Hematopoietic multipotent progenitor cell treated with erythropoietin and hydrocortisone succinate and interleukin-3 and kit ligand, for 15 days (in vitro differentiated cells): Measurements from ENCODE around the gene FGF11.

Experiments
- DNase-seq: peaks from one replicate; pipeline ENCODE4 v3.0.0-alpha.2; 2015; ENCODE audit warnings: low spot score

FGF11 gene

GRCh38 chr17:7431231-7431630 is 8.1 kb upstream of the FGF11 start:
- no peak for DNase-seq

- no peak for DNase-seq
Measured at GRCh38 chr17:7432296-7432695, 7.0 kb upstream of the FGF11 start.

GRCh38 chr17:7435676-7436555 is 3.4 kb upstream of the FGF11 start:
- DNase-seq: peak; percentile 42

DNA sequence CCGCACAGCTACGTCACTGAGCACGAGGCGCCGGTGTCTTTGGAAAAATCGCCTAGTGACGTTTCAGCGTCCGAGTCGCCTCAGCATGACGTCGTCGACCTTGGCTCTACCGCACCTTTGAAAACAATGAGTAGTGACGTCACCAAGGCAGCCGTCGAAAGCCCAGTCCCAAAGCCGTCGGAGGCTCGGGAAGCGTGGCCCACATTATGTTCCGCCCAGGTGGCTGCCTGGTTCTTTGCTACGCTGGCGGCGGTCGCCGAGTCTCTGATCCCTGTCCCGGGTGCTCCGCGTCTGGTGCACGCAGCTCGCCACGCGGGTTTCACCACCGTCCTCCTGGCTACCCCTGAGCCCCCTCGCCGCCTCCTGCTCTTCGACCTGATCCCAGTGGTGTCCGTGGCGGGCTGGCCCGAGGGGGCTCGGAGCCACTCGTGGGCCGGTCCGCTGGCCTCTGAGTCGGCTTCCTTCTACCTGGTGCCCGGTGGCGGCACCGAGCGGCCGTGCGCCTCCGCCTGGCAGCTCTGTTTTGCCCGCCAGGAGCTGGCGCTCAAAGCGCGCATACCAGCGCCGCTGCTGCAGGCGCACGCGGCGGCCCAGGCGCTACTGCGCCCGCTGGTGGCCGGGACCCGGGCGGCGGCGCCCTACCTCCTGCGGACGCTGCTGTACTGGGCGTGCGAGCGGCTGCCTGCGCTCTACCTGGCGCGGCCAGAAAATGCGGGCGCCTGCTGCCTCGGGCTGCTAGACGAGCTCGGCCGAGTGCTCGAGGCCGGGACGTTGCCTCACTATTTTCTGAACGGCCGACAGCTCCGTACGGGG is 2.5 kb upstream of the FGF11 start:
- peak; percentile 84 for DNase-seq

GRCh38 chr17:7437369-7437863 is 1.9 kb upstream of the FGF11 start:
- no peak for DNase-seq

DNA sequence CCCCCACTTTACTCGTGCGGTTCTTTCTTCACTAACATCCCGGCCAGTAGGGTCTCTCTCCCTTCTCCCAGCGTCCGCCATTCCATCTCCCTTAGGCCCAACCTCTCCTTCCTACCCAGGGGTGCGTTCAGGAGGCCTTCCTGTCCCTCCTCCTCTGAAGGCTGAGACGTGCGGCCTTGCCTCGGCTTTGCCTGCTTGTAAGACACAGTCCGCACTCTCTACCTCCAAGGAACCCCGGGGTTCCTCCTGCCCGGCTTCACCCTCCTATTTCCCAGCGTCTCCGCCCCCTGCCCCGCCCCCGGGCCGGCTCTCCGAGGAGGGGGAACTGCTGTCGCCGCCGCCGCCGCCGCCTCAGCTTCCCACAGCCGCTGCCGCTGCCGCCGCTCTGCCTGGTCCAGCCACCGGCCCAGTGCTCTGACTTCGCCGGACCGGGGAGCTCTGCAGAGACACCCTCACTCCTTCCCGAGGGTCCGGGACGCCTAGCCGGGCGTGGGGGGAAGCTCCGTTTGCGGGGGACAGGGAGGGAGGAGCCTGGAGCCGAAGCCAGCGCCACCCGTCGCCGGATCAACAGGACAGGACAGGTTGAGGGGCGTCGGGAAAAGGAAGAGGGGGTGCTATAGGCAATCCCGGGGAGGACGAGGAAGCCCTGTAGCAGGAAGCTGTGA is 1.2 kb upstream of the FGF11 start:
- no peak for DNase-seq

DNA sequence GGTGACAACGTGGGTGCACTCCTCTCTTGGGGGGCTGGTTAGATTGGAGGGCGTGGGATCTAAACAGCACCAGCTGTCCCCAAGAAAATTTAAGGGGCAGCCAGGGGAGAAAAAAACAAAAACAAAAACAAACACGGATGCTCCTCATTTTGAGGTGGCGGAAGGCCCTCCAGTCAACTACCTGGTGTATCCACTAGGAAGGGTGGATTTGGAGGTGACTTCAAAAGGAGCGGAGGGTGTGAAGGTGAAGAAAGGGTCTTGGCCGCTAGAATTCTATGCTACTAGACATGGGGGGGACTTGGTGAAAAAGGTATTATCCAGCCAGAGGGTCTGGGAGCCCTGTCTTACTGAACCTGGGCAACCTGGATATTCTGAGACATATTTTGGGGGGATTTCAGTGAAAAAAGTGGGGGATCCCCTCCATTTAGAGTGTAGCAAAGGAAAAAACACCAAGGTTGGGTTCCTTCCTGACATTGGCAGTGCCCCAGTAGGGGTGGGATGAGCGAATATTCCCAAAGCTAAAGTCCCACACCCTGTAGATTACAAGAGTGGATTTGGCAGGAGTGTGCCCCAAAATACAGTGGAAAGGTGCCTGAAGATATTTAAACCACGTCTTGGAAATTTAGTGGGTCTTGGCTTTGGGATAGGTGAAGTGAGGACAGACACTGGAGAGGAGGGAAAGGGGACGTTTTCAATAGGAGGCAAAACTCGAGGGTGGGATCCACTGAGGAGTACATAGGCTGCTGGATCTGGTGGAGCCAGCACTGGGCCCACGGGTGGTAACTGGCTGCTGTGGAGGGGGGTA is 454 bp upstream of the FGF11 start:
- DNase-seq: no peak

DNA sequence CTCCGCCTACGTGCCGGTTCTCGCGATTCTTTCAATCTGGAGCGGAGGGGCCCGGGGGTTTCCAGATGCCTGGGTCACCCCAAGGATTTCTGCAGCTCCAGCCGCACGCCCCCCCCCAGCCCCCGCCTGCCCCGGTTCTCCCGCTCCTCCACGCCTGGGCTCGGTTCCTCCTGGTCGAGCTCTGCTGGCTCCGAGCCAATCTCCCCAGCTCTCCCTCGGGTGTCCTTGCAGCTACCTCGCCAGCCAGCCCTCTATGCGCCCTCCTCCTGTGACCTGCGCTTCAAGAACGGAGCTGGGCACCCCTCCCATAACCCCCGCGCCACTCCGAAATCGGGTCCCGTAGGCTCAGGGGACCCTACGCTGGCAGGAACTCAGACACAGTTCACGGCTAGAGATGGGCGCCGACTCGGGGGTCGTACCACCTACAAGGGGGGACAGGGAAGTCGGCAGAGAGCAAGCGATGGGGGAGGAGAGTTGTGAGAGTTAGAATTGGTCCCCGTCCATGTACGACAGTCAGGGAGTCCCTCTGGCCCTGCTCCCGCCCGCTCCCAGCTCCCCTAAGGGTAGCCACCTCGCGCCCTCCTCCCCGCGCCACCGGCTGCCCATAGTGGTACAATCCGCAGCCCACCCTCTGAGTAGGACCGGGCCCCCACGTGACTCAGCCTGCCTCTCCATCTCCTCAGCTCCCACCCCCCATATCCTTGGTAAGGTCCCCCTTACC is 961 bp downstream of the FGF11 start:
- no peak for DNase-seq

- DNase-seq: no peak
Measured at GRCh38 chr17:7440834-7441195, 1.5 kb downstream of the FGF11 start.

- no peak for DNase-seq
Measured at GRCh38 chr17:7441266-7441665, 2.0 kb downstream of the FGF11 start.

DNA sequence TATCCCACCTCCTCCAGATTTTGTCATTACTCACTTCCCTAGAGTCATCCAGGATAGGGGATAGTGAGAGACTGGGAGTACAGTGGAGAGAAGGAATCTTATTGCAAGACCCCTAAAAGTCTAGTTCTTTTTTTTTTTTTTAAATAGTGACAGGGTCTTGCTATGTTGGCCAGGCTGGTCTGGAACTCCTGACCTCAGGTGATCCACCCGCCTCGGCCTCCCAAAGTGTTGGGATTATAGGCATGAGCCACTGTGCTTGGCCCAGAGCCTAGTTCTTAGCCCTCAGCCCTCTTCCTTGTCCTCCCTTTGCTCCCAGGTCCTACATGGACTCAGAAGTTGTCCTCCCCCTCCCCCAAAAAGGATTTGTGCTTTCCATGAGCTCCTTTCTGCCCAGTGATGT is 2.8 kb downstream of the FGF11 start:
- no peak for DNase-seq

DNA sequence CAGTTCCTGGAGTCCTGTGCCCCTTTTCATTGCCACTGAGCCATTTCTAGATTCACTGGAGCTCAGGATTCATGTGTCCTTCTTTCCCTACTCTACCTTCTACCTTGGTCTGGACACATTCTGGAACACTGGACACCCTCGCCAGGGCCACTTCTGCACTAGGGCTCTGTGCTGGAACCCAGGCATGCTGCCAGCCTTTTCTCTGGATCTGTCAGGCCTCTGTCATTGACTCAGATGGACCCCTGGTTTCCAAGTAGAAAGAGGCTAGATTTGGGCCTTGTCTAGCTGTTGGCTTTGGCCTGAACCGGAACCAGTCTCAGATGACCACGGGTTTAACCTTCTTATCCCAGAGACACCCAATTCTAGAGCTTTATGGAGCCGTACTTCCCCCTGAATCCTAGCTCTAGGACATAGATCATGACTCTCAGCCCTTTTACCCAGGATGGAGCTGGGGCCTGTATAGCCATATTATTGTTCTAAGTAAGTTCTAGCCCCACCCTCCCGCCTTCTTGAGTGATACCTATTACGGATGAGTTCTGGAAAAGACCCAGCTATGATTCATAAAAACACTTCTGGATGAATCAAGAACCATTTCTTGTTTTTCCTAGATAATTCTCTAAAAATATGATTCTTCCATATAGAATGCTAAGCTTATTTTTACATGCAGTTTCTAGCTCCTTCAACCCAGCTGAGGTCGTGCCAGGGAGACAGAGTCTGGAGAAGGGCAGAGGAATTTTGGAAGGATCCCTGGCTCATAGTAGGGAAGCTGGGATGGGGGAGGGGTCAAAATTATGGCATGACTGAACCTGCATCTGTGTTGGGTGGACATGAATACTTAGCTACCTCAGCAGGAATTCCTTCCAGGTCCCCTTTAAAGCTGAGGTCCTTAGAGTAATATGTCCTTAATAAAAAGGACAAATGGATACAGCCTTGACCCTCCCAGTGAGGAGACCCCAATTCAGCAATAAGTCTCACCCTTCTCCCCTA is 4.5 kb downstream of the FGF11 start:
- no peak for DNase-seq

DNA sequence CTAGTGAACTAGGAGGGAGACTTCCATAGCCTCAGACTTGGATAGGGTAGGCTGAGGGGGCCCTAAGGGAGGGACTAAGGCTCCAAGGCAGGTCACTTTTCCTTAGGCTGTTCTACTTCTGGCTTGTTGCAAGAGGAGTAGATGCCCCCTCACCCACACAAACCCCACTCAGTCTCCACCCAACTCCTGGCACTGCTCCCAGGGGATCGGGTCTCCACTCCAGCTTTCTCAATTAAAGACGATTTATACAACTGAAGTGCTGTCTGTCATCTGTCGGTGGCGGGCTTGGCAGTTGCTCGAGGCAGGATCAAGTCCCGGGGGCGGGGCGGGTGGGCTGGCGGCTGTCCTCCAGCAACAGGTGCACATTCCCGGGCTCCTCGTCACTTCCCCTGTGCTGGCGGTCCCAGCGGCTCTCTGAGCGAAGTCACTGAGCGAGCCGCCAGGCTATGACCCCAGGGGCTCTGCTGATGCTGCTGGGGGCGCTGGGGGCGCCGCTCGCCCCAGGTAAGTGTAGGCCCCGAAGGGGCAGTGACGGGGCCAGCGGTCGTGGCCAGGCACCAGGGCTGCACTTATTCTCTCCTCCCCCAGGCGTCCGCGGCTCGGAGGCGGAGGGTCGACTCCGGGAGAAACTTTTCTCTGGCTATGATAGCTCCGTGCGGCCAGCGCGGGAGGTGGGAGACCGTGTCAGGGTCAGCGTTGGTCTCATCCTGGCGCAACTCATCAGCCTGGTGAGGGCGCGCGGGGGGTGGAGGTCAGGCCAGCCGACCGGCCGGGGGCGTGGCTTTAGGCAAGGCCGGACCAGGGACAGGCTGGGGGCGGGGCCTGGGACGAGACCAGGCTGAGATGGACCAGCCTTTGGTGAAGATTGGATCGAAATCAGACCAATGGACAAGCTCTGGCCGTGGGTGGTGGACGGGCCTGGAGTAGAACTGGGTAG is 5.6 kb downstream of the FGF11 start, which contains the start of gene CHRNB1:
Gene CHRNB1 (plus strand): TSS at position 380 of the 937 bp plus-strand sequence. CDS start 67 bp downstream, at position 447.
- peak; percentile 30 for DNase-seq

DNA sequence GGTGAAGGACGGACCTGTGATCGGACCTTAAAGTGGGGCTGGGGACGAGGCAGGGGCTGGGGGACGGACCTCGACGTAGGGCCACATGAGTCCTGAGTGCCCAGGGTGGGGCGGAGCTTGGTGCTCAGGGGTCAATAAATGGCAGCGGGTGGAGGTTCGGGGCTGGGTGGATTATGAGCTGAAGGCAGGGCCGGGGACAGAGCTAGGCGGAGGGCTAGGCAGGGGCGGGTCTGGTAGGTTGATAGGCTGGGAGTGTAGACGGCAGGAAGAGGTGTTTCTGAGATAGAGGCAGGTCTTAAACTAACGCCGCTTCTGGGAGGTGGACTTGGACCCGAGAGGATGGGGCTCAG is 6.3 kb downstream of the FGF11 start:
- DNase-seq: no peak

GRCh38 chr17:7448461-7448860 is 9.1 kb downstream of the FGF11 start:
- no peak for DNase-seq

- DNase-seq: no peak
Measured at GRCh38 chr17:7459961-7460545, 20.7 kb downstream of the FGF11 start.

DNA sequence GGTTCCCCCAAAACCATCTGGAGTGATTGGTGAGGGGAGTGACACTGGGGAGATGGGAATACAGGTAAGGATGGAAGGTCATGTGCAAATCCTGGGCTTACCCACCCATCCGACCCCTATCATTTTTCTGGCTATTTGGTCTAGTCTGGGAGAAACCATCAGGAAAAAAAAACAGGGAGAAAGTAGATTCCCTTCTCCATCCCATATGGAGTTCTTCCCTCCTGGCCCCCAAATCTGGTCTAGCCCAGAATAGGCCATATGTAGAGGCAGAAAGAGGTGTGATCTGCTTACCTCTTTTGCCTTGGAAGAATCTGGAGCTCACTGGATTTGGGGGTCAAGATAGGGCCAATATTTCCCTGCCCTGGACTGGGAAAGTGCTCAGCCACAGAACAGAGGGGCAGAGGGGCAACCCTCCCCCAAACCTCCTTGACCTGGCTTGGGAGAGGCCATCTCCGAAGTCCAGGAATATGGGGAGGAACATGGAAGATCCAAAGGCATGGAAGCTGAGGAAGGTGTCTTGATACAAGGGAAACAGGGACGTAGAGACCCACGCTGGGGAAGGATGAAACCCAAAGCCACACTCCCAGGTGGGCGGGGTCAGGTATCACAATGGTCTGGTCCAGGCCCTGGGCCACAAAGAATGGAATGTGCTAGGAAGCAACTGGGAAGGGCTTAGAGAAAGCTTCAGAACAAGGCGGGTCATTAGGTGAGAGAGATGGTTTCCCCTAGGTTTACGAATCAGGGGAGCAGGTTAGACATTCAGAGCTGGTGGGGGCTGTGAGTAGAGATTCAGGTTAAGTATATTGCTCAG is 21.7 kb downstream of the FGF11 start:
- no peak for DNase-seq
